Activated naive CD8-positive, alpha-beta T cell (primary cell): ENCODE measurements around the gene AFP.

Experiments
- H3K27ac Mint-ChIP-seq: one replicate; pipeline ENCODE4 v1.8.0; 2021; ENCODE audit warnings: mixed read lengths
- H3K27me3 Mint-ChIP-seq: one replicate; pipeline ENCODE4 v1.8.0; 2021; ENCODE audit warnings: mixed read lengths
- H3K36me3 Mint-ChIP-seq: one replicate; pipeline ENCODE4 v1.8.0; 2021; ENCODE audit warnings: mixed read lengths
- H3K4me1 Mint-ChIP-seq: one replicate; pipeline ENCODE4 v1.8.0; 2021; ENCODE audit warnings: low read depth, mixed read lengths
- H3K4me3 Mint-ChIP-seq: one replicate; pipeline ENCODE4 v1.8.0; 2021; ENCODE audit warnings: mild to moderate bottlenecking, mixed read lengths
- H3K9me3 Mint-ChIP-seq: one replicate; pipeline ENCODE4 v1.8.0; 2021; ENCODE audit warnings: low read depth, mixed read lengths

Gene AFP

GRCh38 chr4:73454920-73455319 lies 18.9 kb downstream of the AFP start:
- Mint-ChIP-seq H3K27me3 (peaks cover 2% of the 10 kb centered on the region), H3K9me3 (no peaks in the 10 kb centered on the region), H3K4me1 (no peaks in the 10 kb centered on the region), H3K27ac (no peak overlapping the region), H3K4me3 (no peak overlapping the region), H3K36me3 (no peaks in the 10 kb centered on the region)

- H3K36me3 Mint-ChIP-seq = no peaks in the 10 kb centered on the region
- H3K27me3 Mint-ChIP-seq = peaks cover 2% of the 10 kb centered on the region
- no peak overlapping the region for H3K4me3 Mint-ChIP-seq
- no peaks in the 10 kb centered on the region for H3K9me3 Mint-ChIP-seq
- H3K27ac Mint-ChIP-seq = no peak overlapping the region
- H3K4me1 Mint-ChIP-seq = no peaks in the 10 kb centered on the region
Measured at GRCh38 chr4:73456177-73457022, 20.4 kb downstream of the AFP start.

- Mint-ChIP-seq H3K4me3 (no peak overlapping the region), H3K27me3 (peaks cover 2% of the 10 kb centered on the region), H3K36me3 (no peaks in the 10 kb centered on the region), H3K9me3 (no peaks in the 10 kb centered on the region), H3K4me1 (no peaks in the 10 kb centered on the region), H3K27ac (no peak overlapping the region)
Measured at GRCh38 chr4:73458184-73459047, 22.4 kb downstream of the AFP start.

DNA sequence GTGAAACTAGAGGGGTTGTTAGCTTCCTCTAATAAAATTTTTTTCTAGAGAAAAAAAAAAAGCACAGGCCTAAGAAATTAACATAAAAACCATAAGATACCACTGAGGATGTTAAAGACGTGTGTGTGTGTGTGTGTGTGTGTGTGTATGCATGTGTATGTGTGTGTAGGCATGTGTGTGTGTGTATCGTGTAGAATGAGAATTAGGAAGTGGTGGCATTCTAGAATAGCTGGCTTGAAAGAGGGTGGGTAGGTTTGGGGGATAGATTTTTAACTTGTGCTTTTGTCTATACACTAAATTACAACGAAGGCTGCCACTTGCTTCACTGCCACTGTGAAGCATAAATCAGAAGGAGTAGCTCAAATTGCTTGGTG lies 23.0 kb downstream of the AFP start:
- H3K9me3 Mint-ChIP-seq = no peaks in the 10 kb centered on the region
- peaks cover 2% of the 10 kb centered on the region for H3K27me3 Mint-ChIP-seq
- H3K4me1 Mint-ChIP-seq = no peaks in the 10 kb centered on the region
- H3K36me3 Mint-ChIP-seq = no peaks in the 10 kb centered on the region
- H3K4me3 Mint-ChIP-seq = no peak overlapping the region
- H3K27ac Mint-ChIP-seq = no peak overlapping the region

DNA sequence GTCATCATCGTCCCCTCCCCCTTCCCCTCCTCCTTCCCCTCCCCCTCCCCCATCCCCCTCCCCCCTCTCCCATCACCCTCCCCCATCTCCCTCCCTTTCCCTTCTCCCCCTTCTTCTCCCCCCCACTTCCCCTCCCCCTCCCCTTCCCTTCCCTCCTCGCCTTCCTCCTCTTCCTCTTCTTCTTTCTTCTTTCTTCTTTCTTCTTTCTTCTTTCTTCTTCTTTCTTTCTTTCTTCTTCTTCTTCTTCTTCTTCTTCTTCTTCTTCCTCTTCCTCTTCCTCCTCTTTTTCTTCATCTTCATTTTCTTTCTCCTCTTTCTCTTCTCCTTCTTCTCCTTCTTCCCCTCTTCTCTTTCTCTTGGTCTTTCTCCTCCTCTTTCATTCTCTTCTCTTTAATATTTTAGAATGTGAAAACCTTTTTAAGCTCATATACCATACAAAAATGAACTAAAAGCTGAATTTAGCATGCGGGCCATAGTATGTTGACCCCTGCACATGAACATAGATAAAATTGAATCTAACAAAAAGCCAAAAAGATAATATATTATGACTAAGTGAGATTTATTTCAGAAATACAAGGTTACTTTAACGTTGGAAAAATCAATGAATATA lies 25.0 kb downstream of the AFP start:
- Mint-ChIP-seq H3K4me1 (no peaks in the 10 kb centered on the region), H3K9me3 (no peaks in the 10 kb centered on the region), H3K27ac (no peak overlapping the region), H3K36me3 (no peaks in the 10 kb centered on the region), H3K27me3 (peaks cover 2% of the 10 kb centered on the region), H3K4me3 (no peak overlapping the region)

DNA sequence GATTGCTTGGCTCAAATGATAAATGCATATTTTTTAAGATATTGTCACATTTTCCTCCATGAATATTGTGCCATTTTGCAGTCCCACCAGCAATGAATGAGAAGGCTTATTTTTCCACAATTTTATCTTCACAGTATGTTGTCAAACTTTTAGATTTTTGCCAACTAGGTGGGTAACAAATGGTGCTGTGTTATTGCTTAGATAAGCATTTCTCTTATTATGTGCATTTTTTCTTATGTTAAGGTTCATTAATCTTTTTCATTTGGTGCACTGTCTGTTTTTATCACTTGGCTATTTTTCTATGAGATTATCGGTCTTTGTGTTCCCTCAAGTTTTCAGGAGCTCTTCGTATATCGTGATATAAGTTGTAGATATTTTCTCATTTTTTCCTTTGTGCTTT lies 32.1 kb downstream of the AFP start:
- Mint-ChIP-seq H3K27me3 (peaks cover 5% of the 10 kb centered on the region), H3K36me3 (no peaks in the 10 kb centered on the region), H3K4me3 (no peak overlapping the region), H3K4me1 (no peaks in the 10 kb centered on the region), H3K27ac (no peak overlapping the region), H3K9me3 (peaks cover 9% of the 10 kb centered on the region)

GRCh38 chr4:73470728-73471127 lies 34.7 kb downstream of the AFP start:
- no peak overlapping the region for H3K27ac Mint-ChIP-seq
- H3K27me3 Mint-ChIP-seq = peaks cover 5% of the 10 kb centered on the region
- H3K4me3 Mint-ChIP-seq = no peak overlapping the region
- H3K9me3 Mint-ChIP-seq = peaks cover 13% of the 10 kb centered on the region
- H3K4me1 Mint-ChIP-seq = no peaks in the 10 kb centered on the region
- no peaks in the 10 kb centered on the region for H3K36me3 Mint-ChIP-seq

GRCh38 chr4:73477176-73477575 lies 41.2 kb downstream of the AFP start:
- Mint-ChIP-seq H3K9me3 (peaks cover 12% of the 10 kb centered on the region), H3K4me3 (no peak overlapping the region), H3K4me1 (no peaks in the 10 kb centered on the region)

DNA sequence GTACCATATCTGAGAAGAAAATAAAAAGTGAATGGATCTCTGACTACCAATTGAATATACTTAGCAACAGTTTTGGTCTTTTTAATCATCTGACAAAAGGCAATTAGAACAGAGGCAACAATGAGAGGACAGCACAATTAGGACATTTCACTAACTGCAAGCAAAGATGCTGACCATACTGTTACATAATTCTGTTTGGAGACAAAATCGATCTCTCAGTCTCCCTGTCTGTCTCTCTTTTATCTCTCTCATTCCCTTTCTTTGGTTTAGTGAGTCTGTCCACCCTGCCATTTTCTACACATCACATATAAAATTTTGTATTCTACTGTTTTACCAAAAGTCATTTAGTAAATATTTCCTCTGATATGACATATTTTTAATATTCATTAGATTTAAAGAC lies 43.3 kb downstream of the AFP start:
- Mint-ChIP-seq H3K27ac (no peak overlapping the region), H3K4me1 (no peaks in the 10 kb centered on the region), H3K27me3 (peaks cover 5% of the 10 kb centered on the region), H3K9me3 (no peaks in the 10 kb centered on the region), H3K4me3 (no peak overlapping the region), H3K36me3 (no peaks in the 10 kb centered on the region)

More at GRCh38 chr4:73477176-73477575, 41.2 kb downstream of the AFP start:
- H3K27ac Mint-ChIP-seq = no peak overlapping the region
- no peaks in the 10 kb centered on the region for H3K36me3 Mint-ChIP-seq
- peaks cover 6% of the 10 kb centered on the region for H3K27me3 Mint-ChIP-seq

DNA sequence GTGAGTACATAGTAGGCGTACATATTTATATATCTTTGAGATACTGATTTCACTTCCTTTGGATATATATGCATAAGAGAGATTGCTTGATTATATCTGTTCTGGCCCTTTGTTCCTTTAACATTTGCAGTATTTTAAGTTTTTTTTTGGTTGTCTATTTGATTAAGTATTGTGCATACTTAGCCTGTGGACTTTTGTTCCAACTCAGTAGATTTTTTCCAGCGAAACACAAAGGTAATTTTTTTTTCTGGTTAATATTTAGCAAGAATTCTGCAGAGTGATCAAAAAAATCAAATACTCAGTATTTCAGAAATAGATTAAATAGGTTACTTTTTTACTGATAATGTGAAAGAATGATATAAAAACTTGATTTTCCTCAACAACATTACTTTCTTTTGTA lies 45.3 kb downstream of the AFP start, which contains the start of gene AFM:
Gene AFM, plus strand, starts transcription at position 388 of the 400 bp plus-strand sequence. CDS start 31 bp downstream, outside the sequence.
- Mint-ChIP-seq H3K4me3 (no peak within 1 kb of the TSS), H3K27ac (no peak within 1 kb of the TSS), H3K4me1 (no peaks in the 10 kb centered on the region), H3K9me3 (no peaks in the 10 kb centered on the region), H3K36me3 (no peaks in the 10 kb centered on the region), H3K27me3 (peaks cover 5% of the 10 kb centered on the region)

GRCh38 chr4:73485085-73485484 lies 49.1 kb downstream of the AFP start:
- H3K36me3 Mint-ChIP-seq = no peaks in the 10 kb centered on the region
- no peak overlapping the region for H3K4me3 Mint-ChIP-seq
- H3K9me3 Mint-ChIP-seq = no peaks in the 10 kb centered on the region
- H3K27me3 Mint-ChIP-seq = peaks cover 7% of the 10 kb centered on the region
- H3K27ac Mint-ChIP-seq = no peak overlapping the region
- no peaks in the 10 kb centered on the region for H3K4me1 Mint-ChIP-seq

- Mint-ChIP-seq H3K27me3 (peaks cover 7% of the 10 kb centered on the region), H3K4me1 (no peaks in the 10 kb centered on the region), H3K4me3 (no peak overlapping the region), H3K27ac (no peak overlapping the region), H3K9me3 (no peaks in the 10 kb centered on the region), H3K36me3 (no peaks in the 10 kb centered on the region)
Measured at GRCh38 chr4:73485596-73485995, 49.6 kb downstream of the AFP start.

DNA sequence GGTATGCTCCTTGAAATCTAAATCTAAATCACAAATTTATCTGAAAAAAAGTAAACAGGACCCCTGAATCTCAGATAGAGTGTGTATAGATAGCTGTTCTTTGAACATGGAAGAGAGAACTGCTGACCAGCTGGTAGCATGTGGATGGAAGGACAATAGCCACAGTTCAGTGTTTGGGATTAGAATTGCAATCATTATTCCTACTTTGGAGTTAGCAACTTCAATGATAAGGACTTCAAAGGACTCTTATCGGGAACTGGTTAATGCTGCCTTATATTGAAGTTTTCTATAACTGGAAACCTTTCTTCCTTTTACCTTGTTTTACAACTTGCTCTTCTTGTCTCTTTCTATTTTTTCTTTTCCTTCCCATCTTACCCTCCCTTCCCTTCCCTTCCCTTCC lies 50.5 kb downstream of the AFP start:
- Mint-ChIP-seq H3K9me3 (no peaks in the 10 kb centered on the region), H3K27ac (no peak overlapping the region), H3K4me3 (no peak overlapping the region), H3K36me3 (no peaks in the 10 kb centered on the region), H3K4me1 (no peaks in the 10 kb centered on the region), H3K27me3 (peaks cover 5% of the 10 kb centered on the region)

DNA sequence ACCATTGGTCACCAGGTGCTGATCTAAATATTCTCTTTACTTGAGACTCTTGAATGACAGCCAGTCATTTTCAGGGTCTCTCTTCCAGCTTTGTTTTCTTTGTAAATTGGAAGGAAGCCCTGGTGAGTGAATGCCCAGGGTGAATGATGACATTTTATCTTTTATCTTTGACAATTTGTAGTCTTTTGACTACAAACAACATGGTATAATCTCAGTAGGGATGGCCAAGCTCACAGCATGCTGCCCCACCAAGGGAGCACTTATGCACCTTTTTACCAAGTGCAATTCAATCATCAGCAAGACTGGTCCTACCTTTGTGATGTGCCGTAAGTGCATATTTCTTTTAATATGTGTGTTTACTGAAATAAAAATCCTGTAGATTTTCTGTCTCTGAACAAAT lies 51.2 kb downstream of the AFP start:
- Mint-ChIP-seq H3K9me3 (no peaks in the 10 kb centered on the region), H3K27me3 (peaks cover 5% of the 10 kb centered on the region), H3K27ac (no peak overlapping the region), H3K4me3 (no peak overlapping the region), H3K36me3 (no peaks in the 10 kb centered on the region), H3K4me1 (no peaks in the 10 kb centered on the region)
